ENCODE data around the gene MRPL11. TPM values are rescaled to one million over a fixed set of nuclear protein-coding genes. Genes with fewer than 3 reads are reported as not detected.

The MRPL11 gene
- polyA plus RNA-seq, 1 experiment = 54.5 TPM

- Histone ChIP-seq H3K4me3 (ENCODE audit: low read depth, low read length) (peak overlapping the region; percentile 54), H3K36me3 (ENCODE audit: control insufficient read depth, insufficient read depth, low read length) (no peaks in the 10 kb centered on the region), H3K27me3 (ENCODE audit: control insufficient read depth, insufficient read depth, low read length) (peaks cover 10% of the 10 kb centered on the region)
- DNase-seq (ENCODE audit: low read depth) = no peak
- TF ChIP-seq CTCF (IDR thresholded peaks at IDR 0.05; ENCODE audit: insufficient read depth, low read depth, low read length) = no peak
- ChIA-PET POLR2A (interaction anchor here (0.6 to 0.9 kb wide), 2 partner anchors 9 to 95 kb away, joined by 3 to 5 read pairs; no protein-coding TSS in a partner anchor), CTCF (interaction anchor here (0.6 to 15.9 kb wide), 29 partner anchors 10 to 568 kb away, joined by 3 to 400 read pairs (median 4); partner anchors contain the start of genes MRPL11, NPAS4 and RBM4B)
Measured at GRCh38 chr11:66409226-66409625, 29.4 kb downstream of the MRPL11 start.

- ChIA-PET CTCF (interaction anchor here (0.5 to 15.9 kb wide), 32 partner anchors 9 to 1297 kb away, joined by 3 to 400 read pairs (median 4); partner anchors contain the start of genes DPP3, MRPL11, NPAS4 and RBM4B), POLR2A (interaction anchor here (0.6 to 0.9 kb wide), 3 partner anchors 9 to 95 kb away, joined by 3 to 13 read pairs (median 5); no protein-coding TSS in a partner anchor)
- peak; percentile 63 for DNase-seq (ENCODE audit: low read depth)
- Histone ChIP-seq H3K4me3 (ENCODE audit: low read depth, low read length) (peak overlapping the region; percentile 54), H3K27me3 (ENCODE audit: control insufficient read depth, insufficient read depth, low read length) (peaks cover 13% of the 10 kb centered on the region), H3K36me3 (ENCODE audit: control insufficient read depth, insufficient read depth, low read length) (no peaks in the 10 kb centered on the region)
- peak; percentile 99 for TF ChIP-seq CTCF (IDR thresholded peaks at IDR 0.05; ENCODE audit: insufficient read depth, low read depth, low read length)
Measured at GRCh38 chr11:66408488-66409214, 30.0 kb downstream of the MRPL11 start.

- H3K27me3 ChIP-seq (ENCODE audit: control insufficient read depth, insufficient read depth, low read length) = peaks cover 15% of the 10 kb centered on the region
- ChIA-PET CTCF (interaction anchor here (0.7 to 15.9 kb wide), 11 partner anchors 8 to 385 kb away, joined by 3 to 400 read pairs (median 4); partner anchors contain the start of genes DPP3, MRPL11 and NPAS4), POLR2A (no interaction called here)
- no peak overlapping the region for H3K4me3 ChIP-seq (ENCODE audit: low read depth, low read length)
- H3K36me3 ChIP-seq (ENCODE audit: control insufficient read depth, insufficient read depth, low read length) = no peaks in the 10 kb centered on the region
- DNase-seq (ENCODE audit: low read depth) = no peak
- TF ChIP-seq CTCF (IDR thresholded peaks at IDR 0.05; ENCODE audit: insufficient read depth, low read depth, low read length) = no peak
Measured at GRCh38 chr11:66407651-66408050, 31.0 kb downstream of the MRPL11 start.

GRCh38 chr11:66393954-66394353 is 44.7 kb downstream of the MRPL11 start:
- CTCF ChIA-PET = interaction anchor here (1.0 to 3.3 kb wide), 4 partner anchors 8 to 44 kb away, joined by 3 to 17 read pairs (median 4); partner anchors contain the start of gene MRPL11

More at GRCh38 chr11:66393954-66394353, 44.7 kb downstream of the MRPL11 start:
- POLR2A ChIA-PET = no interaction called here
- TF ChIP-seq CTCF (IDR thresholded peaks at IDR 0.05; ENCODE audit: insufficient read depth, low read depth, low read length) = no peak
- Histone ChIP-seq H3K4me3 (ENCODE audit: low read depth, low read length) (no peak overlapping the region), H3K36me3 (ENCODE audit: control insufficient read depth, insufficient read depth, low read length) (no peaks in the 10 kb centered on the region), H3K27me3 (ENCODE audit: control insufficient read depth, insufficient read depth, low read length) (no peaks in the 10 kb centered on the region)
- DNase-seq (ENCODE audit: low read depth) = no peak

Measured in BJ (cell line).